ENCODE data around the gene UNC5C. TPM values are rescaled to one million over a fixed set of nuclear protein-coding genes. Genes with fewer than 3 reads are reported as not detected.
"Not testable (repeated sequence)": the region's sequence is repeated elsewhere in the genome, so short reads cannot be mapped to it uniquely, and the experiment has no call there.

The UNC5C gene
- total RNA-seq, 2 donors from 2014 or later: 5.3 to 10.0 TPM

DNA sequence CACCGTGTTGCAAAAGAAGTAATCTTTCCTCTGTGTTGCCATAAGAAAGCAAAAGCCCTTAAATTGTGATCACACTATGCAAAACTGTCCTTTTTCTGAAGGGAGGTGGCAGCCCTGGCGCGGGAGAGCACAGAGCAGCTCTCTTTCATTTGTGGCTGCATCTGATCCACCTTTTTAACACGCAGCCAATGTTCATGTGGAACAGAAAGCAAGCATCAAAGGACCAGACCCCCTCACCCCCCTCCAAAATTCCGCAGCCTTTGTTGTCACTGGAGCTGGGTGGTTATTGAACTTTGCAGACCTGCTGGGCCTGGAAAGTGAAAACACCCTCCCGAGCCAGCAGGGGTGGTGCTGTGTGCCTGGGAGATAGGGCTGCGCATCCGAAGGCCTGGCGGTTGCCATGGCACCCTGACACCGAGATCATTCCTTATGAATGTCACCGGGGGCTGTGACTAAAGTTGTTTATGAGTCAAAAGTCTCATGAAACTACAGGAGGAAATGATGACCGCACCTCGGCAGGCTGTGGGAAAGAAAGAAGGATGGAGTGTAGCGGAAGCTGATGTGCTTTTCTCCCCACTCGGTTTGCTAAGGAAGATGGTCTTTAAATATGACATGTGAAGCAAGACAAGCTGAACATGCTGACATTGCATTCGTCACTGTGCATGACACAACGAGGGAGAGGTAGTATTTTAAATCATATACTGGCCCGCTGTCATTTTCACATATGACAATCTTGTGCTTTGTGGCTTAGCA lies 367.4 kb downstream of the UNC5C start:
- H3K36me3 ChIP-seq: no peaks in the 10 kb centered on the region
- no peak for ATAC-seq (ENCODE audit: insufficient number of reproducible peaks, low FRiP score, low read depth)
- H3K27ac ChIP-seq: no peak overlapping the region
- no peaks in the 10 kb centered on the region for H3K9me3 ChIP-seq
- no peak overlapping the region for H3K4me3 ChIP-seq
- no peak for DNase-seq (ENCODE audit: low spot score)
- H3K4me1 ChIP-seq (ENCODE audit: control insufficient read depth in 1 of 2, low read depth in 2 of 2): no peaks in the 10 kb centered on the region
- H3K27me3 ChIP-seq (replicated peaks; ENCODE audit: insufficient read depth): no peaks in the 10 kb centered on the region
- no peak for TF ChIP-seq CTCF (IDR thresholded peaks at IDR 0.05)

DNA sequence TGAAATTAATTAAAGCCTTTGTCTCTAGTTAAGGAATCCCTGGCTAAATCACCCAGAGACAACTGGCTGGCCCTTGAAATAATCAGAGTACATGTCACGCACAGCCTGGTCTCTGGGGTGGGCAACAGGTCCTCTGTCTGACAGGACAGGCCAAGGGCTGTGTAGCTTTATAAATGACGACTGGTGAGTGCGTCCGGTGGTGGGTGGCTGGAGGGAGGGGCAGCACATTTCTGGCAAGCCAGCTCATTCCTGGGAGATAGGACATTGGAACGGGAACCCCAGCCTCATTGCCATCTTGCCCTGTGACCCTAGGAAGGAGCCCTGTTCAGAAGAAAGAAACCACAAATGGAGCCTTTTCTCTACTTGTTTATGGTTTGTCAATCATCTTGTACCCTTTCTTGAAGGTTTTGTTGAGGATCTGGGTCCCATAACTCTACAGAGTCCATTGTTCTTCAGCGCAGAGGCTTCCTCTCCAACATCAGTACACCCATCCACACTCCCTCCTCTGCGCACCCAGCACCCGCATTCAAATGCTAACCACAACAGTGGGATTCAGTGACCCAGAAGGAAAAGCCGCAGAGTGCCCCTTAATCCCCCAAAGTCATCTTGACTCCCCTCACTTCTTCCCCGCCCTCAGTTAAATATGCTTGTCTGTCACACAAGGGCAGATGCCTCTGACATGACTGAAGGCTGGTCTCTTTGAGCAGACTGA lies 368.1 kb downstream of the UNC5C start:
- Histone ChIP-seq H3K36me3 (no peaks in the 10 kb centered on the region), H3K4me3 (no peak overlapping the region), H3K9me3 (no peaks in the 10 kb centered on the region), H3K27ac (no peak overlapping the region), H3K27me3 (replicated peaks; ENCODE audit: insufficient read depth) (no peaks in the 10 kb centered on the region), H3K4me1 (ENCODE audit: control insufficient read depth in 1 of 2, low read depth in 2 of 2) (no peaks in the 10 kb centered on the region)
- TF ChIP-seq CTCF (IDR thresholded peaks at IDR 0.05): no peak
- ATAC-seq (ENCODE audit: insufficient number of reproducible peaks, low FRiP score, low read depth): no peak
- no peak for DNase-seq (ENCODE audit: low spot score)

DNA sequence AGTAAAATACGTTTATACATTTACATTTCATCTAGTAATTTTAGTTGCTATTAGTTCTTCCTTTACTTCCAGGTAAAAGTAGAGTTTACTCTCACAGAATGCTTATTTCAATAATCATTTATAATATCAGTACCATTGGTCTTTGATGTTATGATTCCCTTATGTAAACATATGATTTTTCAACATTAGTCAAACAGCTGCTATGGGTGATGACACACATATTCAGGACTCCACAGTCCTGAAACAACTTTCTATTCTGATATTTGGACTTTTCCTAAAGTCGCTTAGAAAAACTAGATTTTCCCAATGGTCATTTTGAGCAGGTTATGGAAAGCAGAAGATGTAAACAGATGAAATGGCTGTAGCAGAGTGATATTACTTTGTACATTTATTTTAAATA lies 369.8 kb downstream of the UNC5C start:
- TF ChIP-seq CTCF (IDR thresholded peaks at IDR 0.05): no peak
- Histone ChIP-seq H3K36me3 (no peaks in the 10 kb centered on the region), H3K4me3 (no peak overlapping the region), H3K27ac (no peak overlapping the region), H3K27me3 (replicated peaks; ENCODE audit: insufficient read depth) (no peaks in the 10 kb centered on the region), H3K9me3 (no peaks in the 10 kb centered on the region), H3K4me1 (ENCODE audit: control insufficient read depth in 1 of 2, low read depth in 2 of 2) (no peaks in the 10 kb centered on the region)
- ATAC-seq (ENCODE audit: insufficient number of reproducible peaks, low FRiP score, low read depth): no peak
- DNase-seq (ENCODE audit: low spot score): no peak

DNA sequence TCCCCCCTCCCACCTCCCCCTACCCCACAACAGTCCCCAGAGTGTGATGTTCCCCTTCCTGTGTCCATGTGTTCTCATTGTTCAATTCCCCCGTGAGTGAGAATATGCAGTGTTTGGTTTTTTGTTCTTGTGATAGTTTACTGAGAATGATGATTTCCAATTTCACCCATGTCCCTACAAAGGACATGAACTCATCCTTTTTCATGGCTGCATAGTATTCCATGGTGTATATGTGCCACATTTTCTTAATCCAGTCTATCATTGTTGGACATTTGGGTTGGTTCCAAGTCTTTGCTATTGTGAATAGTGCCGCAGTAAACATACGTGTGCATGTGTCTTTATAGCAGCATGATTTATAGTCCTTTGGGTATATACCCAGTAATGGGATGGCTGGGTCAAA lies 377.4 kb downstream of the UNC5C start:
- not testable (repeated sequence) for H3K36me3 ChIP-seq; H3K27me3 ChIP-seq (replicated peaks; ENCODE audit: insufficient read depth); ATAC-seq (ENCODE audit: insufficient number of reproducible peaks, low FRiP score, low read depth)

GRCh38 chr4:95170176-95170575 lies 378.6 kb downstream of the UNC5C start:
- Histone ChIP-seq H3K27ac (no peak overlapping the region), H3K4me1 (ENCODE audit: control insufficient read depth in 1 of 2, low read depth in 2 of 2) (no peaks in the 10 kb centered on the region), H3K27me3 (replicated peaks; ENCODE audit: insufficient read depth) (no peaks in the 10 kb centered on the region), H3K36me3 (no peaks in the 10 kb centered on the region), H3K9me3 (no peaks in the 10 kb centered on the region), H3K4me3 (no peak overlapping the region)
- ATAC-seq (ENCODE audit: insufficient number of reproducible peaks, low FRiP score, low read depth) (no peak), DNase-seq (ENCODE audit: low spot score) (no peak)
- no peak for TF ChIP-seq CTCF (IDR thresholded peaks at IDR 0.05)

More for the DNA sequence above, 377.4 kb downstream of the UNC5C start:
- not testable (repeated sequence) for H3K27ac ChIP-seq; H3K4me3 ChIP-seq; H3K9me3 ChIP-seq; H3K4me1 ChIP-seq (ENCODE audit: control insufficient read depth in 1 of 2, low read depth in 2 of 2); DNase-seq (ENCODE audit: low spot score)

Data from thoracic aorta (tissue), 2 donors.